GM10248 (cell line): Measurements from ENCODE around the gene EPB41.
A peak's percentile ranks its signal among the peaks of the same experiment; 100 is the strongest.

Experiments used
- CTCF ChIA-PET: fragments of 300-600 bp; sonication (Branson Sonifier 250); formaldehyde crosslinking; extraction: SDS; loops from one replicate; lab custom pipeline; 2021; ENCODE audit warnings: antibody characterized with exemption; lab: Yijun Ruan, JAX
- POLR2A ChIA-PET: fragments of 350-650 bp; sonication (Branson Sonifier 250); formaldehyde crosslinking; extraction: SDS; loops from one replicate; lab custom pipeline; 2020; ENCODE audit warnings: antibody characterized with exemption; lab: Yijun Ruan, JAX
- DNase-seq: peaks from one replicate; pipeline ENCODE4 v3.0.0; 2012; ENCODE audit errors: extremely low spot score
- CTCF ChIP-seq: IDR thresholded peaks from 2 replicates; pipeline ENCODE4 v1.5.1; 2012; ENCODE audit warnings: mild to moderate bottlenecking, low read depth; ENCODE audit errors: extremely low read depth, missing control alignments, control extremely low read depth

Gene EPB41

GRCh38 chr1:28885977-28886730 is 28.2 kb upstream of the EPB41 start:
- ChIA-PET CTCF (interaction anchor here (1.0 to 6.2 kb wide), 3 partner anchors 9 to 147 kb away, joined by 4 to 253 read pairs (median 5); no protein-coding TSS in a partner anchor), POLR2A (interaction anchor here (0.6 kb wide), 1 partner anchor 238 kb away, joined by 3 read pairs; the partner anchor contains the start of gene RNU11)
- TF ChIP-seq CTCF = no peak
- no peak for DNase-seq

GRCh38 chr1:28886731-28887418 is 27.5 kb upstream of the EPB41 start:
- POLR2A ChIA-PET = interaction anchor here (0.6 kb wide), 1 partner anchor 239 kb away, joined by 3 read pairs; the partner anchor contains the start of gene RNU11
- TF ChIP-seq CTCF = no peak
- CTCF ChIA-PET = interaction anchor here (1.0 to 6.2 kb wide), 5 partner anchors 9 to 147 kb away, joined by 4 to 253 read pairs (median 13); no protein-coding TSS in a partner anchor
- peak; percentile 99 for DNase-seq

- CTCF ChIA-PET = interaction anchor here (1.2 to 4.8 kb wide), 4 partner anchors 10 to 147 kb away, joined by 3 to 29 read pairs (median 10); no protein-coding TSS in a partner anchor
- peak; percentile 53 for DNase-seq
- POLR2A ChIA-PET = no interaction called here
- TF ChIP-seq CTCF = no peak
These were observed 26.9 kb upstream of the EPB41 start for GRCh38 chr1:28887419-28887834.

- no peak for DNase-seq
- ChIA-PET POLR2A (no interaction called here), CTCF (interaction anchor here (1.2 to 4.8 kb wide), 4 partner anchors 10 to 146 kb away, joined by 3 to 29 read pairs (median 10); no protein-coding TSS in a partner anchor)
- TF ChIP-seq CTCF = no peak
These were observed 26.3 kb upstream of the EPB41 start for GRCh38 chr1:28887835-28888682.

GRCh38 chr1:28888915-28889314 is 25.5 kb upstream of the EPB41 start:
- CTCF ChIA-PET = interaction anchor here (1.1 to 4.8 kb wide), 3 partner anchors 10 to 14 kb away, joined by 5 to 29 read pairs (median 6); no protein-coding TSS in a partner anchor

More at GRCh38 chr1:28888915-28889314, 25.5 kb upstream of the EPB41 start:
- POLR2A ChIA-PET = no interaction called here
- no peak for TF ChIP-seq CTCF
- DNase-seq = no peak
